ENCODE data around the gene PSMD1. TPM values are rescaled to one million over a fixed set of nuclear protein-coding genes. Genes with fewer than 3 reads are reported as not detected.

Gene PSMD1
- total and polyA plus RNA-seq, 11 donors = 33.2 to 124 (median 86.1) TPM

GRCh38 chr2:231169488-231169887 is 112.8 kb downstream of the PSMD1 start:
- peaks cover 0 to 88% (median 68%) of the 10 kb centered on the region in 9 donors for H3K36me3 ChIP-seq

GRCh38 chr2:231170055-231170454 is 113.4 kb downstream of the PSMD1 start:
- DNase-seq = no peak
- no peak overlapping the region for H3K27ac ChIP-seq
- no peak for ATAC-seq
- H3K9me3 ChIP-seq = no peaks in the 10 kb centered on the region
- intact Hi-C loops (cut with DNase I) = no loop called here
- no peak overlapping the region for H3K4me3 ChIP-seq
- H3K4me1 ChIP-seq = peaks cover 0 to 35% (median 15%) of the 10 kb centered on the region in 12 donors
- no peak for TF ChIP-seq CTCF (IDR thresholded peaks at IDR 0.05)
- TF ChIP-seq POLR2A (IDR thresholded peaks at IDR 0.05) = no peak
- WGBS, 4 donors = 21 to 57% (median 48%) methylated on average over 1 of the region's 1 CpG
- peaks cover 0 to 89% (median 67%) of the 10 kb centered on the region in 9 donors for H3K36me3 ChIP-seq
- H3K27me3 ChIP-seq = no peaks in the 10 kb centered on the region

More at GRCh38 chr2:231169488-231169887, 112.8 kb downstream of the PSMD1 start:
- ATAC-seq = no peak
- Histone ChIP-seq H3K9me3 (no peaks in the 10 kb centered on the region), H3K27me3 (no peaks in the 10 kb centered on the region), H3K4me3 (no peak overlapping the region), H3K27ac (peak overlapping the region in 3 of 12 donors; percentile 9 to 65 (median 9)), H3K4me1 (peaks cover 0 to 33% (median 15%) of the 10 kb centered on the region in 12 donors)
- DNase-seq = no peak
- WGBS, 4 donors = 52 to 80% (median 63%) methylated on average over 3 of the region's 3 CpGs
- TF ChIP-seq POLR2A (IDR thresholded peaks at IDR 0.05) = no peak
- no peak for TF ChIP-seq CTCF (IDR thresholded peaks at IDR 0.05)
- intact Hi-C loops (cut with DNase I) = no loop called here

- TF ChIP-seq POLR2A (IDR thresholded peaks at IDR 0.05) (no peak), CTCF (IDR thresholded peaks at IDR 0.05) (no peak)
- no peaks in the 10 kb centered on the region for H3K27me3 ChIP-seq
- ATAC-seq (no peak), DNase-seq (no peak)
- intact Hi-C loops (cut with DNase I) = no loop called here
- H3K36me3 ChIP-seq = peaks cover 0 to 73% (median 48%) of the 10 kb centered on the region in 9 donors
- H3K9me3 ChIP-seq = no peaks in the 10 kb centered on the region
- H3K4me1 ChIP-seq = peaks cover 0 to 35% (median 15%) of the 10 kb centered on the region in 12 donors
- no peak overlapping the region for H3K27ac ChIP-seq
- no peak overlapping the region for H3K4me3 ChIP-seq
- 80 to 97% (median 88%) methylated on average over 3 of the region's 3 CpGs for WGBS, 4 donors
Measured at GRCh38 chr2:231172025-231172424, 115.4 kb downstream of the PSMD1 start.

- no peak for TF ChIP-seq CTCF (IDR thresholded peaks at IDR 0.05)
- Histone ChIP-seq H3K27ac (peak overlapping the region in 5 of 12 donors; percentile 3 to 33 (median 21)), H3K36me3 (peaks cover 0 to 59% (median 34%) of the 10 kb centered on the region in 9 donors), H3K4me1 (peaks cover 0 to 22% (median 8%) of the 10 kb centered on the region in 12 donors), H3K27me3 (no peaks in the 10 kb centered on the region), H3K9me3 (no peaks in the 10 kb centered on the region), H3K4me3 (no peak overlapping the region)
- WGBS, 4 donors = 18 to 39% (median 29%) methylated on average over 2 of the region's 2 CpGs
- intact Hi-C loops (cut with DNase I) = no loop called here
- no peak for DNase-seq
- peak in 2 of 4 donors; percentile 12 to 32 for ATAC-seq
Measured at GRCh38 chr2:231174211-231174651, 117.6 kb downstream of the PSMD1 start.
